Activated CD8-positive, alpha-beta T cell treated with anti-CD3 and anti-CD28 coated beads for 36 hours (primary cell): ENCODE data around the gene EPHB4. TPM values are rescaled to one million over a fixed set of nuclear protein-coding genes. Genes with fewer than 3 reads are reported as not detected.

Experiments used
- ATAC-seq: fragments of 200-7000 bp; cut with Tn5 transposase; one replicate; pipeline ENCODE4 v1.10.0; 2021; ENCODE audit warnings: mild to moderate bottlenecking, moderate library complexity
- CTCF ChIA-PET: fragments of 350-600 bp; sonication (Branson Sonifier 250); formaldehyde crosslinking; loops from one replicate; lab custom pipeline; 2021; ENCODE audit warnings: antibody characterized with exemption; lab: Charles Lee
- POLR2A ChIA-PET: fragments of 350-600 bp; sonication (Branson Sonifier 250); formaldehyde crosslinking; loops from one replicate; lab custom pipeline; 2021; ENCODE audit warnings: antibody characterized with exemption; lab: Charles Lee
- DNase-seq: peaks from one replicate; pipeline ENCODE4 v3.0.0-alpha.2; 2020
- H3K27ac Mint-ChIP-seq: one replicate; pipeline ENCODE4 v1.8.0; 2021; ENCODE audit warnings: mild to moderate bottlenecking, mixed read lengths
- H3K27me3 Mint-ChIP-seq: one replicate; pipeline ENCODE4 v1.8.0; 2021; ENCODE audit warnings: mixed read lengths
- H3K36me3 Mint-ChIP-seq: one replicate; pipeline ENCODE4 v1.8.0; 2021; ENCODE audit warnings: low read depth, mixed read lengths
- H3K4me1 Mint-ChIP-seq: one replicate; pipeline ENCODE4 v1.8.0; 2021; ENCODE audit warnings: low read depth, mixed read lengths
- H3K4me3 Mint-ChIP-seq: one replicate; pipeline ENCODE4 v1.8.0; 2021; ENCODE audit warnings: mild to moderate bottlenecking, moderate library complexity, mixed read lengths
- H3K9me3 Mint-ChIP-seq: one replicate; pipeline ENCODE4 v1.8.0; 2021; ENCODE audit warnings: mixed read lengths
- CTCF ChIP-seq: fragments of 200-600 bp; IDR thresholded peaks from one replicate; pipeline ENCODE4 v1.8.0; 2022; ENCODE audit warnings: antibody characterized with exemption, mild to moderate bottlenecking
- intact Hi-C: fragments of 100-400 bp; cut with micrococcal nuclease; formaldehyde crosslinking; loops from one replicate; pipeline ENCODE4 v1.10.0; 2022
- total RNA-seq, 2 experiments: library from RNA; stranded (reverse); gene quantifications; one replicate each; pipeline ENCODE4 v1.2.3, GENCODE V29; 2021

The EPHB4 gene
- total RNA-seq, 2 experiments from 2014 or later: 4.8 to 5.8 TPM

DNA sequence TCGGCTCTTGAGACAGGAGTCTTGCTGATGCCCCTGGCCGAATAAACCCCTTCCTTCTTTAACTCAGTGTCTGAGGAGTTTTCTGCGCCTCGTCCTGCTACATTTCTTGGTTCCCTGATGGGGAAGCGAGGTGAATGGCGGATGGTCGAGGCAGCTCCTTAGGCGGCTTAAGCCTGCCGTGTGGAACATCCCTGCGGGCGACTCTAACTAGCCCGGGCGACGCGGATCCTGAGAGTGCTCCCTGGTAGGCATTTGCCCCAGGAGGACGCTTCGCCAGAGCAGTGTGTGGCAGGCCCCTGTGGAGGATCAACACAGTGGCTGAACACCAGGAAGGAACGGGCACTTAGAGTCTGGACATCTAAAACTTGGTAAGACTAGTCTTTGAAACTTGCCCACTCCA, 12.0 kb upstream of the EPHB4 start:
- intact Hi-C loops: no loop called here
- no peak overlapping the region for H3K4me3 Mint-ChIP-seq

DNA sequence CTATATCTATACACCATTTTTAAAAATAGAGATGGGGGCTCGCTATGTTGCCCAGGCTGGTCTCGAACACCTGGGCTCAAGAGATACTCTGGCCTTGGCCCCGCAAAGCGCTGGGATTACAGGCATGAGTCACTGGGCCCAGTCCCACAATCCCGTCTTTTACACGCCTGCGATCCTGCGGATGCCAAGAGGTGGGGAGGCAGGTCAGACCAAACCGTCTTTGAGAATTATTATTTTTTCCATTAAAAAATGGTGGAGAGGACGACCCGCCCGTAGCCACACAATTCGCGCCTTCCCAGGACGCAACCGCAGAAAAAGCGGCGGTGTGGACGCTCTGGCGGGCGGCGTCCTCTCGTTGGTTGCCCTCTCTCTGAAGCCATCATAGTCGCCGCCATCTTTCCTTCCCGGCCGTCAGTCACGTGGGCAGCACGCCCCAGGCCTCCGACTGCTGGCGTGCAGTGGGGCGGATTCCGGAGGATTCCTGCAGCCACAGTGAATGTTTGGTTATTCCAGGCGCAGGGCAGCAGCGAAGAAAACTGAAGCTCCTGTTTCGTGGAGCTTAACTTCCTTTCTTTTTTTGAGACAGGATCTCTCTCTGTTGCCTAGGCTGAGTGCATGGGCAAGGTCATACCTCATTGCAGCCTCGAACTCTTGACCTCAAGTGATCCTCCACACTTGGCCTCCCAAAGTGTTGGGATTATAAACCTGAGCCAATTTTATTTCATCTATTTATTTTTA, 9.9 kb upstream of the EPHB4 start:
- CTCF ChIA-PET: interaction anchor here (1.3 to 1.4 kb wide), 2 partner anchors 15 to 131 kb away, joined by 5 to 7 read pairs; partner anchors contain the start of genes POP7 and SLC12A9

More for the DNA sequence above, 12.0 kb upstream of the EPHB4 start:
- no peak for ATAC-seq
- no peak overlapping the region for H3K27ac Mint-ChIP-seq
- POLR2A ChIA-PET: no interaction called here
- TF ChIP-seq CTCF: no peak
- no peaks in the 10 kb centered on the region for H3K27me3 Mint-ChIP-seq
- peaks cover 2% of the 10 kb centered on the region for H3K36me3 Mint-ChIP-seq
- H3K9me3 Mint-ChIP-seq: no peaks in the 10 kb centered on the region
- no peak for DNase-seq
- CTCF ChIA-PET: no interaction called here
- H3K4me1 Mint-ChIP-seq: peaks cover 8% of the 10 kb centered on the region

DNA sequence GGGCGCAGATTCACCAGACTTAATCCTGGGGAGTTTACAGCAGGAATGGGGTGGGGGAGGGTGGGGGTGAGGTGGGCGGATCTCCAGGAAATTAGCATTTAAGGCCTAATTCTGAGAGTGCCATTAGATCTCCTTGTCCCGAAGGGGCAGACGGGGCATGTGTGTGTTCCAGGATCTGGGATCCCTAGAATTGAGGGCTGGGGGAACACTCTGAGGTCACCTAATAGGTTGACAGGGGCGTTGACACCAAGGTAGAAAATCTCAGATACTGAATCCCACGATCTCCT, 9.4 kb upstream of the EPHB4 start:
- H3K27me3 Mint-ChIP-seq: no peaks in the 10 kb centered on the region
- peaks cover 8% of the 10 kb centered on the region for H3K4me1 Mint-ChIP-seq
- H3K27ac Mint-ChIP-seq: peak overlapping the region; percentile 77
- no peak for ATAC-seq
- H3K9me3 Mint-ChIP-seq: no peaks in the 10 kb centered on the region
- ChIA-PET POLR2A (no interaction called here), CTCF (interaction anchor here (1.4 kb wide), 1 partner anchor 16 kb away, joined by 5 read pairs; the partner anchor contains the start of gene SLC12A9)
- H3K36me3 Mint-ChIP-seq: peaks cover 2% of the 10 kb centered on the region
- intact Hi-C loops: no loop called here
- TF ChIP-seq CTCF: no peak
- DNase-seq: no peak
- peak overlapping the region; percentile 63 for H3K4me3 Mint-ChIP-seq

More for the DNA sequence above, 9.9 kb upstream of the EPHB4 start:
- Mint-ChIP-seq H3K36me3 (peaks cover 2% of the 10 kb centered on the region), H3K9me3 (no peaks in the 10 kb centered on the region), H3K4me3 (peak overlapping the region; percentile 63), H3K4me1 (peaks cover 8% of the 10 kb centered on the region), H3K27me3 (no peaks in the 10 kb centered on the region), H3K27ac (peak overlapping the region; percentile 77)
- DNase-seq: peak; percentile 78
- peak; percentile 90 for ATAC-seq
- POLR2A ChIA-PET: no interaction called here
- TF ChIP-seq CTCF: no peak
- intact Hi-C loops: no loop called here

DNA sequence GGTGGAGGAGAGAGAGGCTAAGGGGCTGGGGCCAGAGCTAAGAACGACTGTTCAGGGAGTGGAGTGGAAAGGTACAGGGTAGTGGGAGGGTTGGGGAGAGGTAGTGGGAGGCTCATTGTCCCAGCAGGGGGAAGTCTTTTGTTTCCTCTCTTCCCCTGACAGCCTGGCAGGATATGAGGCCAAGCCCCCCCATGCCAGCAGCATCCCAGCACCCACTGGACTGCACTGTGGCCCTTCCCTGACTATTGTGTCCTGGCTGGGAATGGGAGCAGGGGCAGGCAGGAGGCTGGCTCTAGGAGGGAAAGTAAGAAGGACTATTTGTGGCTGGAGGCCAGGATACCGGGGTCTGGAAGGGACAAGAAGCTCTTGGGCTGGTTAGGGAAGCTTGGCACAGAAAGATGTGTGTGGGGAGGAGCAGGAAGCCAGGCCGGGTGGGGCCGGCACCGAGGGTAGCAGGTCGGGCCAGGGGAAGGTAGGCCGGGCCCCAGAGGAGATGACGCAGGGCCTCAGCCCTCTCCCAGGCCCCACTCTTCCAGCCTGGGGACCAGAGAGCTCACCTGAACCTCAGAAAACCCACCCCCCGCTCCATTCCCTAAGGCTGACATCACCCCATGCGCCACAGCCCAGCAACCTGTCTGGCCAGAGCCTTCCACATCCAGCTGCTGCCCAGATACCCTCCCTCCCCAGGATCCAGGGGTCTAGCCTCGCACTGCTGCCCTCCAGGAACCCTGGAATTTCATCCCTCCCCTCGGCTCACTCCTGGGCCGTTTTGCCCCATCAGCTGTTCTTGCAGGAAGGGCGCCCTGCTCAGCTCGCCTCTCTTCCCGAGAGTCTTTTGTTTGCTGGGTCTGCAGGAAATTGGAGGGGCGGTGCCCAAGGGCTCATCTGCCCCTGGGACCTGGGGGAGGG, 8.8 kb upstream of the EPHB4 start:
- ChIA-PET CTCF (interaction anchor here (1.0 to 1.4 kb wide), 3 partner anchors 16 to 131 kb away, joined by 5 to 8 read pairs (median 5); partner anchors contain the start of genes POP7 and SLC12A9), POLR2A (no interaction called here)
- no peak for TF ChIP-seq CTCF
- DNase-seq (no peak), ATAC-seq (no peak)
- no peaks in the 10 kb centered on the region for H3K27me3 Mint-ChIP-seq
- peaks cover 8% of the 10 kb centered on the region for H3K4me1 Mint-ChIP-seq
- intact Hi-C loops: no loop called here
- peaks cover 2% of the 10 kb centered on the region for H3K36me3 Mint-ChIP-seq
- no peak overlapping the region for H3K4me3 Mint-ChIP-seq
- no peak overlapping the region for H3K27ac Mint-ChIP-seq
- no peaks in the 10 kb centered on the region for H3K9me3 Mint-ChIP-seq
